ENCODE data around the gene RNH1. TPM values are rescaled to one million over a fixed set of nuclear protein-coding genes. Genes with fewer than 3 reads are reported as not detected.

The RNH1 gene
- total and polyA plus RNA-seq, 10 of the 15 experiments (the other 5 are each of a cell fraction or from before 2014, with no cell fraction given): 2.3 to 162 (median 72.1) TPM

DNA sequence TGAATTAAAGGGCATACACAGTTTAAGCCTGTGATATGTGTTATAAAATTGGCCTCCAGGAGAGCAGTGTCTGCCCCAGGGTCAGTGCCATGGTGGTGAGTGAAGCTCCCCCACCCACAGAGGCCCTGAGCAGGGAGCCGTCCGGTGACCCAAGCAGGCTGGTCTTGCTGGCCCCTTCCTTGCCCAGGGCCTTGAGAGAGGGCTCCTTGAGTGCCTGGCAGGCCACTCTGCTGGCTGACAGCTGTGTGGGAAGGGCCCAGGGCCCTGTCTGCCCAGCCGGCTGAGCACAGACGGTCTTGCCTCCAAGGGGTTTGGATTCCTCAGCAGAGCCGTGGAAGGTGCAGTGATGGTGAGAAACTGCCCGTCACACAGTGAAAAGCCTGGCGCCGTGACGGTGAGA, 31.1 kb downstream of the RNH1 start (continued):
- TF ChIP-seq, protein P1, sequence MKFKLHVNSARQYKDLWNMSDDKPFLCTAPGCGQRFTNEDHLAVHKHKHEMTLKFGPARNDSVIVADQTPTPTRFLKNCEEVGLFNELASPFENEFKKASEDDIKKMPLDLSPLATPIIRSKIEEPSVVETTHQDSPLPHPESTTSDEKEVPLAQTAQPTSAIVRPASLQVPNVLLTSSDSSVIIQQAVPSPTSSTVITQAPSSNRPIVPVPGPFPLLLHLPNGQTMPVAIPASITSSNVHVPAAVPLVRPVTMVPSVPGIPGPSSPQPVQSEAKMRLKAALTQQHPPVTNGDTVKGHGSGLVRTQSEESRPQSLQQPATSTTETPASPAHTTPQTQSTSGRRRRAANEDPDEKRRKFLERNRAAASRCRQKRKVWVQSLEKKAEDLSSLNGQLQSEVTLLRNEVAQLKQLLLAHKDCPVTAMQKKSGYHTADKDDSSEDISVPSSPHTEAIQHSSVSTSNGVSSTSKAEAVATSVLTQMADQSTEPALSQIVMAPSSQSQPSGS (IDR thresholded peaks at IDR 0.05; ENCODE audit: low read length): no peak
- TF ChIP-seq, protein P2, sequence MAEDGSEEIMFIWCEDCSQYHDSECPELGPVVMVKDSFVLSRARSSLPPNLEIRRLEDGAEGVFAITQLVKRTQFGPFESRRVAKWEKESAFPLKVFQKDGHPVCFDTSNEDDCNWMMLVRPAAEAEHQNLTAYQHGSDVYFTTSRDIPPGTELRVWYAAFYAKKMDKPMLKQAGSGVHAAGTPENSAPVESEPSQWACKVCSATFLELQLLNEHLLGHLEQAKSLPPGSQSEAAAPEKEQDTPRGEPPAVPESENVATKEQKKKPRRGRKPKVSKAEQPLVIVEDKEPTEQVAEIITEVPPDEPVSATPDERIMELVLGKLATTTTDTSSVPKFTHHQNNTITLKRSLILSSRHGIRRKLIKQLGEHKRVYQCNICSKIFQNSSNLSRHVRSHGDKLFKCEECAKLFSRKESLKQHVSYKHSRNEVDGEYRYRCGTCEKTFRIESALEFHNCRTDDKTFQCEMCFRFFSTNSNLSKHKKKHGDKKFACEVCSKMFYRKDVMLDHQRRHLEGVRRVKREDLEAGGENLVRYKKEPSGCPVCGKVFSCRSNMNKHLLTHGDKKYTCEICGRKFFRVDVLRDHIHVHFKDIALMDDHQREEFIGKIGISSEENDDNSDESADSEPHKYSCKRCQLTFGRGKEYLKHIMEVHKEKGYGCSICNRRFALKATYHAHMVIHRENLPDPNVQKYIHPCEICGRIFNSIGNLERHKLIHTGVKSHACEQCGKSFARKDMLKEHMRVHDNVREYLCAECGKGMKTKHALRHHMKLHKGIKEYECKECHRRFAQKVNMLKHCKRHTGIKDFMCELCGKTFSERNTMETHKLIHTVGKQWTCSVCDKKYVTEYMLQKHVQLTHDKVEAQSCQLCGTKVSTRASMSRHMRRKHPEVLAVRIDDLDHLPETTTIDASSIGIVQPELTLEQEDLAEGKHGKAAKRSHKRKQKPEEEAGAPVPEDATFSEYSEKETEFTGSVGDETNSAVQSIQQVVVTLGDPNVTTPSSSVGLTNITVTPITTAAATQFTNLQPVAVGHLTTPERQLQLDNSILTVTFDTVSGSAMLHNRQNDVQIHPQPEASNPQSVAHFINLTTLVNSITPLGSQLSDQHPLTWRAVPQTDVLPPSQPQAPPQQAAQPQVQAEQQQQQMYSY (CRISPR knock-in tag; IDR thresholded peaks at IDR 0.05): no peak
- TF ChIP-seq, protein P3, sequence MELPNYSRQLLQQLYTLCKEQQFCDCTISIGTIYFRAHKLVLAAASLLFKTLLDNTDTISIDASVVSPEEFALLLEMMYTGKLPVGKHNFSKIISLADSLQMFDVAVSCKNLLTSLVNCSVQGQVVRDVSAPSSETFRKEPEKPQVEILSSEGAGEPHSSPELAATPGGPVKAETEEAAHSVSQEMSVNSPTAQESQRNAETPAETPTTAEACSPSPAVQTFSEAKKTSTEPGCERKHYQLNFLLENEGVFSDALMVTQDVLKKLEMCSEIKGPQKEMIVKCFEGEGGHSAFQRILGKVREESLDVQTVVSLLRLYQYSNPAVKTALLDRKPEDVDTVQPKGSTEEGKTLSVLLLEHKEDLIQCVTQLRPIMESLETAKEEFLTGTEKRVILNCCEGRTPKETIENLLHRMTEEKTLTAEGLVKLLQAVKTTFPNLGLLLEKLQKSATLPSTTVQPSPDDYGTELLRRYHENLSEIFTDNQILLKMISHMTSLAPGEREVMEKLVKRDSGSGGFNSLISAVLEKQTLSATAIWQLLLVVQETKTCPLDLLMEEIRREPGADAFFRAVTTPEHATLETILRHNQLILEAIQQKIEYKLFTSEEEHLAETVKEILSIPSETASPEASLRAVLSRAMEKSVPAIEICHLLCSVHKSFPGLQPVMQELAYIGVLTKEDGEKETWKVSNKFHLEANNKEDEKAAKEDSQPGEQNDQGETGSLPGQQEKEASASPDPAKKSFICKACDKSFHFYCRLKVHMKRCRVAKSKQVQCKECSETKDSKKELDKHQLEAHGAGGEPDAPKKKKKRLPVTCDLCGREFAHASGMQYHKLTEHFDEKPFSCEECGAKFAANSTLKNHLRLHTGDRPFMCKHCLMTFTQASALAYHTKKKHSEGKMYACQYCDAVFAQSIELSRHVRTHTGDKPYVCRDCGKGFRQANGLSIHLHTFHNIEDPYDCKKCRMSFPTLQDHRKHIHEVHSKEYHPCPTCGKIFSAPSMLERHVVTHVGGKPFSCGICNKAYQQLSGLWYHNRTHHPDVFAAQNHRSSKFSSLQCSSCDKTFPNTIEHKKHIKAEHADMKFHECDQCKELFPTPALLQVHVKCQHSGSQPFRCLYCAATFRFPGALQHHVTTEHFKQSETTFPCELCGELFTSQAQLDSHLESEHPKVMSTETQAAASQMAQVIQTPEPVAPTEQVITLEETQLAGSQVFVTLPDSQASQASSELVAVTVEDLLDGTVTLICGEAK (IDR thresholded peaks at IDR 0.05; ENCODE audit: borderline replicate concordance): no peak
- TF ChIP-seq POLR2AphosphoS5 (IDR thresholded peaks at IDR 0.05; ENCODE audit: low read length) (no peak), TBL1XR1 (IDR thresholded peaks at IDR 0.05; ENCODE audit: low read depth, low read length) (no peak), ETV6 (conservative IDR thresholded peaks at IDR 0.05 in 1 of 2, IDR thresholded peaks at IDR 0.05 in 1 of 2; ENCODE audit: borderline replicate concordance in 1 of 2, low read depth in 1 of 2) (no peak)
